Measurements from ENCODE around the gene IQCH. TPM values are rescaled to one million over a fixed set of nuclear protein-coding genes. Genes with fewer than 3 reads are reported as not detected.

Gene IQCH
- polyA plus RNA-seq, 1 of the 3 experiments (the other 2 are of a cell fraction) = 0.81 TPM

GRCh38 chr15:67474405-67475110, 220.0 kb downstream of the IQCH start:
- Histone ChIP-seq H3K27ac (ENCODE audit: low read depth in 2 of 2, low read length in 1 of 2) (no peak overlapping the region), H2AFZ (ENCODE audit: low read depth) (no peak overlapping the region), H4K20me1 (ENCODE audit: insufficient read depth) (no peaks in the 10 kb centered on the region), H3F3A (replicated peaks; ENCODE audit: insufficient read depth) (no peaks in the 10 kb centered on the region), H3K27me3 (ENCODE audit: insufficient read depth) (no peaks in the 10 kb centered on the region), H3K9ac (no peak overlapping the region), H3K36me3 (replicated peaks in 1 of 2; ENCODE audit: control insufficient read depth in 1 of 2, insufficient read depth in 2 of 2, low read length in 1 of 2) (no peaks in the 10 kb centered on the region), H3K4me2 (no peak overlapping the region), H3K79me2 (ENCODE audit: insufficient read depth) (no peaks in the 10 kb centered on the region), H3K4me1 (ENCODE audit: control insufficient read depth in 1 of 2, insufficient read depth in 2 of 2, low read depth in 1 of 2, low read length in 1 of 2) (peaks cover 0 to under 1% of the 10 kb centered on the region in 2 experiments; a peak in 1 of 4 replicates), H3K4me3 (ENCODE audit: low read depth in 2 of 2, low read length in 1 of 2) (no peak overlapping the region), H3K9me2 (no peaks in the 10 kb centered on the region), H3K9me3 (no peaks in the 10 kb centered on the region)
- ChIA-PET CTCF (interaction anchor here (0.6 to 2.2 kb wide), 2 partner anchors 18 to 270 kb away, joined by 3 to 9 read pairs; no protein-coding TSS in a partner anchor), POLR2A (no interaction called here)
- WGBS (ENCODE audit: low lambda C conversion rate) = 61% methylated on average over 5 of the region's 5 CpGs
- no peak for DNase-seq
- TF ChIP-seq GABPA (IDR thresholded peaks at IDR 0.05; ENCODE audit: low read depth) (no peak), RCOR1 (IDR thresholded peaks at IDR 0.05; ENCODE audit: low read length) (no peak), PBX3 (IDR thresholded peaks at IDR 0.05) (peak; percentile 69), POLR2AphosphoS5 (IDR thresholded peaks at IDR 0.05; ENCODE audit: low read depth, low read length) (no peak), USF2 (IDR thresholded peaks at IDR 0.05; ENCODE audit: borderline replicate concordance, low read depth, low read length) (no peak), NFIC (IDR thresholded peaks at IDR 0.05; ENCODE audit: borderline replicate concordance) (peak; percentile 45; the same call in 1 of the 2 replicates), RAD21 (IDR thresholded peaks at IDR 0.05; ENCODE audit: low read length) (no peak), REST (IDR thresholded peaks at IDR 0.05; ENCODE audit: low read depth, low read length) (no peak), TCF12 (IDR thresholded peaks at IDR 0.05) (peak; percentile 53; the same call in 1 of the 2 replicates), EP300 (IDR thresholded peaks at IDR 0.05; ENCODE audit: borderline replicate concordance in 1 of 2, low read depth in 1 of 2, low read length in 1 of 2) (peak in 1 of 2 experiments; percentile 28; a peak in 1 of 4 replicates), MAX (IDR thresholded peaks at IDR 0.05; ENCODE audit: low read depth) (no peak), CHD2 (IDR thresholded peaks at IDR 0.05; ENCODE audit: low read length, partially characterized antibody) (no peak), ELF1 (IDR thresholded peaks at IDR 0.05) (no peak)
